Bronchial epithelial cell (primary cell): ENCODE results near the gene ASGR1. TPM values are rescaled to one million over a fixed set of nuclear protein-coding genes. Genes with fewer than 3 reads are reported as not detected.

Experiments used
- DNase-seq: peaks from one replicate; pipeline ENCODE4 v3.0.0-alpha.2; 2010; ENCODE audit warnings: low read depth
- FAIRE-seq: peaks from 2 replicates; lab custom pipeline; 2011; peaks lifted over from hg19 to GRCh38; lab: Jason Lieb, UNC
- H3K27me3 ChIP-seq: 2 replicates; pipeline ENCODE4 v1.5.1; 2011; ENCODE audit warnings: low read length; ENCODE audit not compliant: control insufficient read depth, insufficient read depth
- H3K36me3 ChIP-seq: 2 replicates; pipeline ENCODE4 v1.5.1; 2011; ENCODE audit warnings: low read length; ENCODE audit not compliant: control insufficient read depth, insufficient read depth
- H3K4me3 ChIP-seq: 2 replicates; pipeline ENCODE4 v1.5.1; 2011; ENCODE audit warnings: mild to moderate bottlenecking, low read depth, low read length, control low read depth
- CTCF ChIP-seq: IDR thresholded peaks from 2 replicates; pipeline ENCODE4 v1.5.1; 2011; ENCODE audit warnings: mild to moderate bottlenecking, moderate library complexity, low read length, control low read depth, inconsistent platforms; ENCODE audit not compliant: insufficient read depth, severe bottlenecking
- total RNA-seq: library from RNA; depleted of rRNA; stranded (reverse); fragments of >200 nt; gene quantifications from 2 replicates; pipeline ENCODE4 v1.2.1, GENCODE V29; 2014

Gene ASGR1
- total RNA-seq, 1 donor from 2014 or later: under 0.01 TPM

GRCh38 chr17:7220593-7221277, 41.6 kb upstream of the ASGR1 start:
- peak; percentile 97 for FAIRE-seq

GRCh38 chr17:7219812-7220592, 40.8 kb upstream of the ASGR1 start, which contains the start of the genes ACADVL and DLG4:
ACADVL (plus strand) TSS chr17:7219938; CDS start chr17:7219985, 47 bp downstream.
DLG4 (minus strand) TSS chr17:7219836.
- H3K4me3 ChIP-seq: peak within 1 kb of the TSS; percentile 84
- no peaks in the 10 kb centered on the region for H3K27me3 ChIP-seq
- no peak for TF ChIP-seq CTCF
- FAIRE-seq (peak; percentile 40), DNase-seq (peak; percentile 86)
- peaks cover 24% of the 10 kb centered on the region for H3K36me3 ChIP-seq

More at GRCh38 chr17:7220593-7221277, 41.6 kb upstream of the ASGR1 start:
- no peaks in the 10 kb centered on the region for H3K27me3 ChIP-seq
- DNase-seq: peak; percentile 63
- H3K36me3 ChIP-seq: peaks cover 27% of the 10 kb centered on the region
- TF ChIP-seq CTCF: peak; percentile 86
- H3K4me3 ChIP-seq: peak overlapping the region; percentile 84

GRCh38 chr17:7219229-7219811, 40.1 kb upstream of the ASGR1 start:
- DNase-seq (no peak), FAIRE-seq (no peak)
- Histone ChIP-seq H3K27me3 (no peaks in the 10 kb centered on the region), H3K36me3 (peaks cover 21% of the 10 kb centered on the region), H3K4me3 (peak overlapping the region; percentile 84)
- TF ChIP-seq CTCF: no peak

- no peak overlapping the region for H3K4me3 ChIP-seq
- no peaks in the 10 kb centered on the region for H3K27me3 ChIP-seq
- no peak for DNase-seq
- FAIRE-seq: no peak
- no peak for TF ChIP-seq CTCF
- peaks cover 17% of the 10 kb centered on the region for H3K36me3 ChIP-seq
These were observed 39.6 kb upstream of the ASGR1 start for GRCh38 chr17:7218758-7219157.

GRCh38 chr17:7218166-7218565, 39.0 kb upstream of the ASGR1 start:
- Histone ChIP-seq H3K4me3 (no peak overlapping the region), H3K36me3 (peaks cover 11% of the 10 kb centered on the region), H3K27me3 (no peaks in the 10 kb centered on the region)
- FAIRE-seq (no peak), DNase-seq (no peak)
- no peak for TF ChIP-seq CTCF
